ENCODE measurements around the gene EED.

DNA sequence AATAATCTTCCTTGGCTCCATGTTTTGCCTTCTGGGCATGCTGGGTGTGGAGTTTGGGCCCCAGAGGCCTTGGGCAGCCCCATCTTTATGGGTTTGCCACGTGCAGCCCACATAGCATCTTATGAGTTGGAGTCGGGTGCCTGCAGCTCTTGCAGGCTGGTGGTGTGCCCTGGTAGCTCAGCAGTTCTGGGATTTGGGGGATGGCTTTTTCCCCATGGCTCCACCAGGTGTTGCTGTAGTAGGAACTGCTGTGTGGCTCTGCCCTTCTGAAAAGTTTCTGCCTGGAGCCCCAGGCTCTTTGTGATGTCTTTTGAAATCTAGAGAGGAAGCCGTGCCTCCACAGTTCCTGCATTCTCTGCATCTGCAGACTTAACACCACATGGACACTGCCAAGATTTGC, 16.8 kb downstream of the EED start:
- TF ChIP-seq, protein P1, sequence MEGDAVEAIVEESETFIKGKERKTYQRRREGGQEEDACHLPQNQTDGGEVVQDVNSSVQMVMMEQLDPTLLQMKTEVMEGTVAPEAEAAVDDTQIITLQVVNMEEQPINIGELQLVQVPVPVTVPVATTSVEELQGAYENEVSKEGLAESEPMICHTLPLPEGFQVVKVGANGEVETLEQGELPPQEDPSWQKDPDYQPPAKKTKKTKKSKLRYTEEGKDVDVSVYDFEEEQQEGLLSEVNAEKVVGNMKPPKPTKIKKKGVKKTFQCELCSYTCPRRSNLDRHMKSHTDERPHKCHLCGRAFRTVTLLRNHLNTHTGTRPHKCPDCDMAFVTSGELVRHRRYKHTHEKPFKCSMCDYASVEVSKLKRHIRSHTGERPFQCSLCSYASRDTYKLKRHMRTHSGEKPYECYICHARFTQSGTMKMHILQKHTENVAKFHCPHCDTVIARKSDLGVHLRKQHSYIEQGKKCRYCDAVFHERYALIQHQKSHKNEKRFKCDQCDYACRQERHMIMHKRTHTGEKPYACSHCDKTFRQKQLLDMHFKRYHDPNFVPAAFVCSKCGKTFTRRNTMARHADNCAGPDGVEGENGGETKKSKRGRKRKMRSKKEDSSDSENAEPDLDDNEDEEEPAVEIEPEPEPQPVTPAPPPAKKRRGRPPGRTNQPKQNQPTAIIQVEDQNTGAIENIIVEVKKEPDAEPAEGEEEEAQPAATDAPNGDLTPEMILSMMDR (IDR thresholded peaks at IDR 0.05; ENCODE audit: poor library complexity, severe bottlenecking), result no peak
- TF ChIP-seq, protein P2, sequence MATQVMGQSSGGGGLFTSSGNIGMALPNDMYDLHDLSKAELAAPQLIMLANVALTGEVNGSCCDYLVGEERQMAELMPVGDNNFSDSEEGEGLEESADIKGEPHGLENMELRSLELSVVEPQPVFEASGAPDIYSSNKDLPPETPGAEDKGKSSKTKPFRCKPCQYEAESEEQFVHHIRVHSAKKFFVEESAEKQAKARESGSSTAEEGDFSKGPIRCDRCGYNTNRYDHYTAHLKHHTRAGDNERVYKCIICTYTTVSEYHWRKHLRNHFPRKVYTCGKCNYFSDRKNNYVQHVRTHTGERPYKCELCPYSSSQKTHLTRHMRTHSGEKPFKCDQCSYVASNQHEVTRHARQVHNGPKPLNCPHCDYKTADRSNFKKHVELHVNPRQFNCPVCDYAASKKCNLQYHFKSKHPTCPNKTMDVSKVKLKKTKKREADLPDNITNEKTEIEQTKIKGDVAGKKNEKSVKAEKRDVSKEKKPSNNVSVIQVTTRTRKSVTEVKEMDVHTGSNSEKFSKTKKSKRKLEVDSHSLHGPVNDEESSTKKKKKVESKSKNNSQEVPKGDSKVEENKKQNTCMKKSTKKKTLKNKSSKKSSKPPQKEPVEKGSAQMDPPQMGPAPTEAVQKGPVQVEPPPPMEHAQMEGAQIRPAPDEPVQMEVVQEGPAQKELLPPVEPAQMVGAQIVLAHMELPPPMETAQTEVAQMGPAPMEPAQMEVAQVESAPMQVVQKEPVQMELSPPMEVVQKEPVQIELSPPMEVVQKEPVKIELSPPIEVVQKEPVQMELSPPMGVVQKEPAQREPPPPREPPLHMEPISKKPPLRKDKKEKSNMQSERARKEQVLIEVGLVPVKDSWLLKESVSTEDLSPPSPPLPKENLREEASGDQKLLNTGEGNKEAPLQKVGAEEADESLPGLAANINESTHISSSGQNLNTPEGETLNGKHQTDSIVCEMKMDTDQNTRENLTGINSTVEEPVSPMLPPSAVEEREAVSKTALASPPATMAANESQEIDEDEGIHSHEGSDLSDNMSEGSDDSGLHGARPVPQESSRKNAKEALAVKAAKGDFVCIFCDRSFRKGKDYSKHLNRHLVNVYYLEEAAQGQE (IDR thresholded peaks at IDR 0.05; ENCODE audit: borderline replicate concordance), result no peak
- no peak for TF ChIP-seq TAF1 (IDR thresholded peaks at IDR 0.05; ENCODE audit: low read depth)
- no peak for TF ChIP-seq EP300 (conservative IDR thresholded peaks at IDR 0.05; ENCODE audit: poor library complexity, severe bottlenecking)
- TF ChIP-seq EZH2 (IDR thresholded peaks at IDR 0.05; ENCODE audit: borderline replicate concordance, insufficient read depth, low read length, poor library complexity, severe bottlenecking), result no peak
- TF ChIP-seq POLR2AphosphoS5 (IDR thresholded peaks at IDR 0.05), result no peak
- no peak for TF ChIP-seq RAD21 (conservative IDR thresholded peaks at IDR 0.05)
- no peak for TF ChIP-seq SMC3 (conservative IDR thresholded peaks at IDR 0.05; ENCODE audit: poor library complexity)
